Adipose tissue (tissue), 3 donors: Measurements from ENCODE around the gene TSC22D4. TPM values are rescaled to one million over a fixed set of nuclear protein-coding genes. Genes with fewer than 3 reads are reported as not detected.
A peak's percentile ranks its signal among the peaks of the same experiment; 100 is the strongest.
"Not testable (repeated sequence)": the region's sequence is repeated elsewhere in the genome, so short reads cannot be mapped to it uniquely, and the experiment has no call there.

ENCODE experiments used
- H3K27ac ChIP-seq: one replicate; pipeline ENCODE4 v1.5.1; 2013; ENCODE audit warnings: low read depth, low read length
- WGBS, 3 donors: extraction: QIAGEN DNeasy Blood & Tissue Kit; methylation state at CpG; one replicate each; pipeline ENCODE4 v1.1.7; 2013; 5-methylcytosine and 5-hydroxymethylcytosine counted together
- polyA plus RNA-seq, 3 donors: library from polyadenylated mRNA; stranded (reverse); fragments of 200-250 nt; gene quantifications; one replicate each; pipeline ENCODE4 v1.2.3, GENCODE V29; 2013
- donor health status: healthy with polysubstance abuse.
- donor health status: Bipolar disorder and iron deficiency.
- donor health status: healthy.

Gene TSC22D4
- polyA plus RNA-seq, 3 donors = 20.6 to 49.0 (median 27.0) TPM

GRCh38 chr7:100457033-100457432 lies 22.0 kb downstream of the TSC22D4 start:
- H3K27ac ChIP-seq = no peak overlapping the region
- WGBS, 3 donors = 94 to 97% (median 95%) methylated on average over 6 of the region's 6 CpGs

GRCh38 chr7:100456562-100456961 lies 22.5 kb downstream of the TSC22D4 start:
- WGBS, 3 donors = 89 to 92% (median 90%) methylated on average over 14 of the region's 14 CpGs
- no peak overlapping the region for H3K27ac ChIP-seq

- 88 to 99% (median 91%) methylated on average over 3 of the region's 3 CpGs for WGBS, 3 donors
- no peak overlapping the region for H3K27ac ChIP-seq
These were observed 23.8 kb downstream of the TSC22D4 start for GRCh38 chr7:100455206-100455605.

GRCh38 chr7:100453854-100454253 lies 25.2 kb downstream of the TSC22D4 start:
- WGBS, 3 donors = 93 to 96% (median 93%) methylated on average over 8 of the region's 8 CpGs
- H3K27ac ChIP-seq = not testable (repeated sequence)

- no peak overlapping the region for H3K27ac ChIP-seq
- 88 to 94% (median 89%) methylated on average over 3 of the region's 3 CpGs for WGBS, 3 donors
These were observed 26.5 kb downstream of the TSC22D4 start for GRCh38 chr7:100452513-100452912.

- H3K27ac ChIP-seq = no peak overlapping the region
- WGBS, 3 donors = 77 to 89% (median 80%) methylated on average over 13 of the region's 13 CpGs
These were observed 29.7 kb downstream of the TSC22D4 start for GRCh38 chr7:100449190-100449795.

- not testable (repeated sequence) for H3K27ac ChIP-seq
- 93 to 97% (median 96%) methylated on average over 8 of the region's 8 CpGs for WGBS, 3 donors
These were observed 31.7 kb downstream of the TSC22D4 start for GRCh38 chr7:100447363-100447762.

GRCh38 chr7:100446040-100446439 lies 33.0 kb downstream of the TSC22D4 start:
- 60 to 75% (median 65%) methylated on average over 2 of the region's 2 CpGs for WGBS, 3 donors
- no peak overlapping the region for H3K27ac ChIP-seq

GRCh38 chr7:100444311-100445278 lies 34.4 kb downstream of the TSC22D4 start:
- peak overlapping the region; percentile 44 for H3K27ac ChIP-seq
- WGBS, 3 donors = 24 to 40% (median 35%) methylated on average over 14 of the region's 14 CpGs

- WGBS, 3 donors = 92 to 93% (median 92%) methylated on average over 9 of the region's 9 CpGs
- no peak overlapping the region for H3K27ac ChIP-seq
These were observed 35.7 kb downstream of the TSC22D4 start for GRCh38 chr7:100443096-100443840.

GRCh38 chr7:100441641-100442535 lies 37.1 kb downstream of the TSC22D4 start:
- no peak overlapping the region for H3K27ac ChIP-seq
- WGBS, 3 donors = 91 to 93% (median 93%) methylated on average over 11 of the region's 11 CpGs

GRCh38 chr7:100439244-100439643 lies 39.8 kb downstream of the TSC22D4 start:
- H3K27ac ChIP-seq = not testable (repeated sequence)

GRCh38 chr7:100438731-100439130 lies 40.3 kb downstream of the TSC22D4 start:
- 87 to 94% (median 94%) methylated on average over 8 of the region's 8 CpGs for WGBS, 3 donors
- H3K27ac ChIP-seq = not testable (repeated sequence)

More at GRCh38 chr7:100439244-100439643, 39.8 kb downstream of the TSC22D4 start:
- WGBS, 3 donors = 88 to 91% (median 91%) methylated on average over 7 of the region's 7 CpGs

GRCh38 chr7:100438172-100438571 lies 40.8 kb downstream of the TSC22D4 start:
- H3K27ac ChIP-seq = no peak overlapping the region
- WGBS, 3 donors = 42 to 55% (median 52%) methylated on average over 2 of the region's 2 CpGs

- no peak overlapping the region for H3K27ac ChIP-seq
- WGBS, 3 donors = 88 to 92% (median 88%) methylated on average over 28 of the region's 28 CpGs
These were observed 41.6 kb downstream of the TSC22D4 start for GRCh38 chr7:100437150-100438100.

- peak overlapping the region; percentile 83 for H3K27ac ChIP-seq
- WGBS, 3 donors = 1 to 2% (median 1%) methylated on average over 64 to 81 of the region's 81 CpGs
These were observed 43.4 kb downstream of the TSC22D4 start for GRCh38 chr7:100435401-100436304.
